Kidney (tissue), 14 donors: ENCODE data around the gene PPP1R1A. TPM values are rescaled to one million over a fixed set of nuclear protein-coding genes. Genes with fewer than 3 reads are reported as not detected.

Experiments
- DNase-seq, 5 donors: peaks; one replicate each; pipeline ENCODE4 v3.0.0-alpha.2; 2013 to 2020
- FAIRE-seq: peaks from 2 replicates; lab custom pipeline; 2012; peaks lifted over from hg19 to GRCh38; lab: Jason Lieb, UNC
- H3K27ac ChIP-seq, 2 donors: one replicate each; pipeline ENCODE4 v1.7.0; 2013; ENCODE audit warnings: low read depth in 2 of 2, low read length in 2 of 2, inconsistent platforms in 1 of 2
- H3K27me3 ChIP-seq: one replicate; pipeline ENCODE4 v1.7.1; 2013; ENCODE audit warnings: low read length, inconsistent platforms; ENCODE audit not compliant: control insufficient read depth, insufficient read depth
- H3K36me3 ChIP-seq, 3 donors: one replicate each; pipeline versions ENCODE4 v1.7.0 to v1.7.1; 2013; ENCODE audit warnings: low read length in 3 of 3, control low read depth in 1 of 3, inconsistent platforms in 1 of 3; ENCODE audit not compliant: insufficient read depth in 3 of 3, control insufficient read depth in 2 of 3
- H3K4me1 ChIP-seq, 3 donors: one replicate each; pipeline versions ENCODE4 v1.7.0 to v1.7.1; 2013; ENCODE audit warnings: low read length in 3 of 3, inconsistent platforms in 1 of 3, low read depth in 1 of 3; ENCODE audit not compliant: control insufficient read depth in 2 of 3, insufficient read depth in 2 of 3
- H3K4me3 ChIP-seq, 3 donors: one replicate each; pipeline versions ENCODE4 v1.7.0 to v1.8.1; 2013; ENCODE audit warnings: low read length in 3 of 3, control low read depth in 1 of 3, inconsistent platforms in 1 of 3
- H3K9ac ChIP-seq, 3 donors: one replicate each; pipeline versions ENCODE4 v1.7.0 to v1.7.1; 2013; ENCODE audit warnings: low read length in 3 of 3, control low read depth in 1 of 3, inconsistent platforms in 1 of 3
- H3K9me3 ChIP-seq, 3 donors: one replicate each; pipeline versions ENCODE4 v1.7.0 to v1.7.1; 2013; ENCODE audit warnings: low read length in 3 of 3, control low read depth in 1 of 3, inconsistent platforms in 1 of 3; ENCODE audit not compliant: control insufficient read depth in 2 of 3, insufficient read depth in 1 of 3
- intact Hi-C: fragments of 100-400 bp; cut with DNase I; formaldehyde crosslinking; loops from one replicate; pipeline ENCODE4 v1.11.1; 2022
- polyA plus RNA-seq: library from polyadenylated mRNA; stranded (reverse); fragments of 350-450 nt; fragmentation: Illumina TruSeq; extraction: RNeasy Lipid Tissue Mini Kit (QIAGEN cat#74804); gene quantifications from one replicate; pipeline ENCODE4 v1.2.3, GENCODE V29; 2014; ENCODE audit warnings: low read depth, low replicate concordance; ENCODE audit not compliant: insufficient read depth
- total RNA-seq: library from RNA; stranded (reverse); fragmentation: NEBNext Ultra II Directional; extraction: Animal tissue kit (Norgen Biotek cat#: 25700); gene quantifications from one replicate; pipeline ENCODE4 v1.2.1, GENCODE V29; 2021
- TF ChIP-seq, protein P1 (sequence below): IDR thresholded peaks from 3 replicates; pipeline ENCODE4 v1.5.1; 2012; ENCODE audit warnings: mild to moderate bottlenecking, moderate library complexity, borderline replicate concordance; ENCODE audit not compliant: insufficient read depth; ENCODE audit errors: extremely low read depth
- donor health status: control.
- donor health status: control.
- donor health status: control.
- donor health status: control.
- donor health status: control.
- donor health status: DM: yes; HTN: yes; CAD: no.
- donor health status: Normal renal cell carcinoma (clear cell type).

The PPP1R1A gene
- total and polyA plus RNA-seq, 2 donors from 2014 or later = 128 to 217 TPM

DNA sequence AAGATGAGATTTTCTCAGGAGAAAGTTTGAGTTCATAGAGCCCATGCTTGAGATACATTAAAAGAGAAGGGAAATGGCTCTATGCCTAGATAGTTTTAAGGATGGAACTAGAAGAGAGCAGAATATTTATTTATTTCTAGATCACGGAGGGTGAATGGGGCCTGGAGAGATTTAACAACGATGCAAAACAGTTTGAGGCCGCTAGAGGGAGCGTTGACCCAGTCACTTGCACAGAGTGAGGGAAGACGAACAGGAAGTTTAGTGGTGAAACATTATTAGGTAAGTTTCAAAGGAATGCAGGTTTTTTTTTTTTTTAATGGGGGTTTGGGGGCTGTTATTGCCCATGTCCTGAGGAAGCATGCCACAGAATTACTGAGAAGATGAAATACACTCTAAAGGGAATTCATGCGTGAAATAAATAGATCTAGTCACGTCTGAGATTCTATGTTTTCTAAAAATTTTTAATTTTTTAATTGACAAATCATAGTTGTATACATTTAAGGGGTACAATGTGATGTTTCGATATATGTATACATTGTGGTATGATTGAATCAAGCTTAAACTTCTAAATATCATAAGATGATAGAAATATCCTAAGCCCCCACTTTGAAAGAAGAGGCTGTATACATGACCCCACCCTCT is 14.8 kb upstream of the PPP1R1A start:
- FAIRE-seq (peak; percentile 94), DNase-seq (peak in 4 of 5 donors; percentile 67 to 88 (median 78))
- TF ChIP-seq, protein P1, sequence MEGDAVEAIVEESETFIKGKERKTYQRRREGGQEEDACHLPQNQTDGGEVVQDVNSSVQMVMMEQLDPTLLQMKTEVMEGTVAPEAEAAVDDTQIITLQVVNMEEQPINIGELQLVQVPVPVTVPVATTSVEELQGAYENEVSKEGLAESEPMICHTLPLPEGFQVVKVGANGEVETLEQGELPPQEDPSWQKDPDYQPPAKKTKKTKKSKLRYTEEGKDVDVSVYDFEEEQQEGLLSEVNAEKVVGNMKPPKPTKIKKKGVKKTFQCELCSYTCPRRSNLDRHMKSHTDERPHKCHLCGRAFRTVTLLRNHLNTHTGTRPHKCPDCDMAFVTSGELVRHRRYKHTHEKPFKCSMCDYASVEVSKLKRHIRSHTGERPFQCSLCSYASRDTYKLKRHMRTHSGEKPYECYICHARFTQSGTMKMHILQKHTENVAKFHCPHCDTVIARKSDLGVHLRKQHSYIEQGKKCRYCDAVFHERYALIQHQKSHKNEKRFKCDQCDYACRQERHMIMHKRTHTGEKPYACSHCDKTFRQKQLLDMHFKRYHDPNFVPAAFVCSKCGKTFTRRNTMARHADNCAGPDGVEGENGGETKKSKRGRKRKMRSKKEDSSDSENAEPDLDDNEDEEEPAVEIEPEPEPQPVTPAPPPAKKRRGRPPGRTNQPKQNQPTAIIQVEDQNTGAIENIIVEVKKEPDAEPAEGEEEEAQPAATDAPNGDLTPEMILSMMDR = peak; percentile 66
- Histone ChIP-seq H3K4me1 (no peaks in the 10 kb centered on the region), H3K9ac (no peak overlapping the region), H3K27me3 (no peaks in the 10 kb centered on the region), H3K27ac (no peak overlapping the region), H3K4me3 (no peak overlapping the region), H3K9me3 (no peaks in the 10 kb centered on the region), H3K36me3 (no peaks in the 10 kb centered on the region)
- intact Hi-C loops = no loop called here

GRCh38 chr12:54602661-54603060 is 14.2 kb upstream of the PPP1R1A start:
- H3K4me3 ChIP-seq = no peak overlapping the region
- H3K36me3 ChIP-seq = no peaks in the 10 kb centered on the region
- no peak for FAIRE-seq
- no peak overlapping the region for H3K27ac ChIP-seq
- TF ChIP-seq, protein P1 = no peak
- no peaks in the 10 kb centered on the region for H3K9me3 ChIP-seq
- no peak for DNase-seq
- H3K27me3 ChIP-seq = no peaks in the 10 kb centered on the region
- intact Hi-C loops = no loop called here
- H3K4me1 ChIP-seq = no peaks in the 10 kb centered on the region
- no peak overlapping the region for H3K9ac ChIP-seq

DNA sequence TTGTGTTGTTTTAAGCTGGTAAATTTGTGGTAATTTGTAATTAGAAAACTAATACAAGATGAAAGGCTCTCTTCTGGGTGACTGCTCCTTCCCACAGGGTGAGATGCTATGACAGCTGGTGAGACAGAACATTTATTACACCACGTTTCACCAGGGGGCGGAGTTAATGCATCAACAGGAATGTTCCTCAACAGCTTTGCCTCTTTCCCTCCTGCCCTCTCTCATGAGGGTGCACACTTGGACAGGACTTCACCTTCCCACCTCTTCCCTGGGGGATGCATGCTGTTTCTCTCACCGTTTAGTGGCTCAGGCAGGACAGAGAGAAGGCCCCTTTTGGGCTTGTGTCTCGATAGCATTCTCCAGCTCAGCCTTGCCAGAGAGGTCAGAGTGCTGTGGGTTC is 13.4 kb upstream of the PPP1R1A start:
- Histone ChIP-seq H3K9ac (no peak overlapping the region), H3K4me1 (no peaks in the 10 kb centered on the region), H3K27me3 (no peaks in the 10 kb centered on the region), H3K4me3 (no peak overlapping the region), H3K27ac (no peak overlapping the region), H3K36me3 (no peaks in the 10 kb centered on the region), H3K9me3 (no peaks in the 10 kb centered on the region)
- intact Hi-C loops = no loop called here
- DNase-seq = peak in 2 of 5 donors; percentile 40 to 71
- TF ChIP-seq, protein P1 = no peak
- no peak for FAIRE-seq
